Limb (tissue), 2 donors: ENCODE measurements around the gene BUD31.
"Not testable (repeated sequence)": the region's sequence is repeated elsewhere in the genome, so short reads cannot be mapped to it uniquely, and the experiment has no call there.

Source experiments
- DNase-seq, 2 donors: peaks; one replicate each; pipeline ENCODE4 v3.0.0-alpha.2; 2016; ENCODE audit errors: extremely low spot score in 2 of 2

The BUD31 gene

DNA sequence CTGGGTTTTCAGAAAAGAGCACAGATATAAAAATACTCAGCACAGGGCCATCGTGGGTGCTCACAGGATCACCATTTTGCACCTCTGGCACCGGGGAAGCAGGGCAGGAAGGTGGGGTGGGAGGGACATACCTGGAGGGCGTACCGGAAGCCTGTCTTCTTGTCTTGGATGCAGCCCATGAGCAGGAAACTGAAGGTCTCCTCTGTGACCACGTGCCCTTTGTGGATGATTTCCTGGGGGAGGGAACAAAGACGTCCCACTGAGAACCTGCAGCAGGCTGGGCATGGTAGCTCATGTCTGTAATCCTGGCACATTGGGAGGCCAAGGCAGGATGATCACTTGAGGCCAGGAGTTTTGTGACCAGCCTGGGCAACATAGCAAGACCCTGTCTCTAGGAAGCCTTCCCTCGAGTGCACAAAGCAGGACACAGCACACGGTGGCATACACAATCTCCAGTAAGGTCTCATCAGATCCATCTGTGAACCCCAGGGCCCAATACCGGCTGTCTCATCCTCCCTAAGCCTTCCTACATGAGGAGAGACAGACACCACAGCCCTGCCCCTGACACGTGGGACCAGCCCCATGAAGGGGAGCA lies 20.3 kb downstream of the BUD31 start:
- DNase-seq, result no peak

DNA sequence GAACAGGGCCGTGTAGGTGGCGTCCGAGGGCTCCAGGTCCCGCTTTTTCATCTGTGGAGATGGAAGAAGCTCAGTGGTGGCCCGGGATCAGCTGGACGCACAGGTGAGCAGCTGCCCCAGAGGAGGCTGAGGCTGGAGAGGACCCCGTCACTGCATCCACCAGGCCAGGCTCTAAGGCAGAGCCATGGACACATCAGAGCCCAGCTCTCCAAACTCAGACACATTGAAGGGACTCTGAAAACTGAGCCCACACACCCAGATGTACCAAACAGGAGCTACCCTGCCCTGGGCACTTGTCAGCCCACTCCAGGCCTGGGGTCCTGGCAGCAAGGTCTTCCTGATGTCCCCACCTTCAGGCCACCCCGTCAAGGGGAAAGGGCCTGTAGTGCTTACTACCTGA lies 21.0 kb downstream of the BUD31 start:
- DNase-seq, result no peak

DNA sequence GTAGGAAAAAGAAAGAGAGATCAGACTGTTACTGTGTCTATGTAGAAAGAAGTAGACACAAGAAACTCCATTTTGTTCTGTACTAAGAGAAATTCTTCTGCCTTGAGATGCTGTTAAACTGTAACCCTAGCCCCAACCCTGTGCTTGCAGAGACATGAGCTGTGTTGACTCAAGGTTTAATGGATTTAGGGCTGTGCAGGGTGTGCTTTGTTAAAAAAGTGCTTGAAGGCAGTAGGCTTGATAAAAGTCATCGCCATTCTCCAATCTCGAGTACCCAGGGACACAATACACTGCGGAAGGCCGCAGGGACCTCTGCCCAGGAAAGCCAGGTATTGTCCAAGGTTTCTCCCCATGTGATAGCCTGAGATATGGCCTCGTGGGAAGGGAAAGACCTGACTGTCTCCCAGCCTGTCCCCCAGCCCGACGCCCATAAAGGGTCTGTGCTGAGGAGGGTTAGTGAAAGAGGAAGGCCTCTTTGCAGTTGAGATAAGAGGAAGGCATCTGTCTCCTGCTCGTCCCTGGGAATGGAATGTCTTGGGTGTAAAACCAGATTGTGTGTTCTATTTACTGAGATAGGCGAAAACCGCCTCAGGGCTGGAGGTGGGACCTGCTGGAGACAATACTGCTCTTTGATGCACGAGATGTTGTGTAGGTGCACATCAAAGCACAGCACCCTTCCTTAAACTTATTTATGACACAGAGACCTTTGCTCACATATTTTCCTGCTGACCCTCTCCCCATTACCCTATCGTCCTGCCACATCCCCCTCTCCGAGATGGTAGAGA lies 23.2 kb downstream of the BUD31 start:
- not testable (repeated sequence) for DNase-seq

DNA sequence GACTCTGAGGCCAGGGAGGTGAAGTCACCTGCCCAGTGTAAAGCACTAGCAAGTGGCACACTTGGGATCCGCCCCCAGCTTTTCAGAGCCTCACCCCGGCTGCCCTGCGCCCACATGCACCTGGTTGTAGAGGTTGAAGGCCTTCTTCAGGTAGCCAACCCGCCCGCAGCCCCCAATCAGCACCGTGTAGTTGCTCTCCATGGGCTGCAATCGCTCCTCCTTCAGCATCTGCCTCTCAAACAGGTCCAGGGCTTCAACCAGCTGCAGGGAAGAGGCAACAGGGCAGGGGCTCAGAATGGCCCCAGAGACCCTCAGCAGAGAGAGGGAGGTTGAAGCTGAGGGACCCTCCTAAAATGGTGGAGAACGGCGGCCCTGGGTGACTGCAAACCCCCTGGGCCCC lies 24.4 kb downstream of the BUD31 start:
- DNase-seq, result no peak

DNA sequence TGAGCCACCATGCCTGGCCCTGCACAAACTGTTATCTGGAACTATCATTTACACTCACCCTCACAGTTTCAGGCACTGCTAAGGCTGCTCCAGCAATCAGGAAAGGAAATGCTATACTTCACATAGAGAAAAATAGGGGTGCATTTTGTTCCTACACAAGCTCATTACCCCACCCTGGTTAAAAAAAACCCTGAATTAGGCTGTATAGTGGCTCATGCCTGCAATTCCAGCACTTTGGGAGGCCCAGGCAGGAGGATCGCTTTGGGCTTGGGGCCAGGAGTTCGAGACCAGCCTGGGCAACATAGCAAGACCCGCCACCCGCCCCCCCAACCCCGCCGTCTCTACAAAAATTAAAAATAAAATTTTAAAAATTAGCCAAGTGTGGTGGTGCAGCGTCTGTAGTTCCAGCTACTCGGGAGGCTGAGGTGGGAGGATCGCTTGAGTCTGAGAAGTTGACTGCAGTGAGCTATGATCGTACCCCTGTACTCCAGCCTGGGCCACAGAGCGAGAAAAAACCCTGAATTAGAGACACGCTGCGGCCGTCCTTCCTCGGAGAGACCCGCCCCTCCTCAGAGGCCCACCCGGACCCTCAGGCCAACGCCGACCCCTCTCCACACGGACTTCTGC lies 29.3 kb downstream of the BUD31 start:
- no peak for DNase-seq

DNA sequence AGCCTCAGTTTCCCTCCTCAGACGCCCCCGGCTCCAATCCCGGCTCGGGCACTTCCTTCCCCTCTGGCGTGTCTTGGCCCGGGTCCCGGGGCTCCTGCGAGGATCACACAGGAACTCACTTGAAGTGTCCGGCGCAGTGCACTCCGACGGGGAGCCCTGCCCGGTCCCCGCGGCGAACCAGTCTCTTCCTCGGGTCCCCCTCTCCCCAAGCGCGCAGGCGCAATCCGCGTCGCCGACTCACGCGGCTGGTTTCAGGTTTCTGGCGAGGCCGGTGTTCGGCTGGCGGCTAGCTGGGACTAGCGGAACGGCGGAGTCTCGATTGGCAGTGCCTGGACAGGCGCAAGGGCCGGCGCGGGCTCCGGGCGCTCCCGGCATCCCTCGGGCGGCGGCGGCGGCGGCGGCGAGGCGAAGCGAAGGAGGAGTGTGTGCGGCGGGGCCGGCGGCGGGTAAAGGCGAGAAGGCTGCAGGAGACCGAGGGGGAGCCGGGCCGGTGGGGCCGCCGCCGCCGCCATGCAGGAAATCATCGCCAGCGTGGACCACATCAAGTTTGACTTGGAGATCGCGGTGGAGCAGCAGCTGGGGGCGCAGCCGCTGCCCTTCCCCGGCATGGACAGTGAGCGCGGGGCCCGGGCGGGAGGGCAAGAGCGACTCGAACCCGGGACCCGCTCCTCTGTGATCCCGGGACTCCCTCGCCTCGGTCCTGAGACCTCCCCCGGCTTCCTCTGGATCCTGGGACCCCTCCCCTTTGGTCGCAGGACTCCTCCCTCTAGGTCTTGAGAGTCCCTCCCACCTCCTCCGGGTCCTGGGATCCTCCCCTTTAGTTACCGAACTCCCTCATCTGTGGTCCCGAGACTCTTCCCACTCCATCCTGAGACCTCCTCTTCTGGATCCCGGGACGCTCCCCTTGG lies 30.1 kb downstream of the BUD31 start, which contains the start of the genes CPSF4 and PTCD1:
Gene CPSF4 (plus strand): TSS at position 371 of the 908 bp plus-strand sequence. CDS start 140 bp downstream, at position 511.
Gene PTCD1 (minus strand): TSS at position 226 of the 908 bp plus-strand sequence. CDS start 3,556 bp downstream, outside the sequence.
- peak; percentile 94 to 96 for DNase-seq

DNA sequence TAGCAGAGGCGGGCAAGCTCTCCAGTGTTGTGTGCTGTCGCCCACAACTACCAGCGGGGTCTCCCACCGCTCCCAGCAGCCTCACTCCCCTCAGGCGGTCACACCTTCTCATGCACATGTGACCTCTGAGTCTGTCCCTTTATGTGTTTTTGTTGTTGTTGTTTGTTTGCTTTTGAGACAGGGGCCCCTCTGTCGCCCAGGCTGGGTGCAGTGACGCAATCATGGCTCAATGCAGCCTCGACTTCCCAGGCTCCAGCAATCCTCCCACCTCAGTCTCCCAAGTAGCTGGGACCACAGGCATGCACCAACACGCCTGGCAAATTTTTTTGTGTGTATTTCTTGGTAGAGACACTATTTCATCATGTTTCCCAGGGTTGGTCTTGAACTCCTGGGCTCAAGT lies 31.4 kb downstream of the BUD31 start:
- DNase-seq, result no peak

DNA sequence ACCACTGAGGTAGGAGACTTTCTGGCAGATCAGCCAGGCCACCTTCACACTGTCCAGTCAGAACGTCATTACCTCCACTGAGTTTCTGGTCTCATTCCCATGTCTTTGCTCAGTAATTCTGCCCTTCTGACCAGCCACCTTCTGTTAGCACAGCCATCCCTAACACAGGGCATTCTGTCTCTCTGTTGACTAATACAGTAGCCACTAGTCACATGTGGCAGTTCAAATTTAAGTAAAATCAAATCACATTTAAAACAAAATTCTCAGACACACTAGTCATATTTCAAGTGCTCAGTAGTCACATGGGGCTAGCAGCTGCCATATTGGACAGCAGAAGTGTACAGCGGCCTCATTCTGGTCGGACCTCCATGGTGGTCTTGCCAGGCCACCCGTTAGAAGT lies 37.3 kb downstream of the BUD31 start:
- DNase-seq, result no peak

DNA sequence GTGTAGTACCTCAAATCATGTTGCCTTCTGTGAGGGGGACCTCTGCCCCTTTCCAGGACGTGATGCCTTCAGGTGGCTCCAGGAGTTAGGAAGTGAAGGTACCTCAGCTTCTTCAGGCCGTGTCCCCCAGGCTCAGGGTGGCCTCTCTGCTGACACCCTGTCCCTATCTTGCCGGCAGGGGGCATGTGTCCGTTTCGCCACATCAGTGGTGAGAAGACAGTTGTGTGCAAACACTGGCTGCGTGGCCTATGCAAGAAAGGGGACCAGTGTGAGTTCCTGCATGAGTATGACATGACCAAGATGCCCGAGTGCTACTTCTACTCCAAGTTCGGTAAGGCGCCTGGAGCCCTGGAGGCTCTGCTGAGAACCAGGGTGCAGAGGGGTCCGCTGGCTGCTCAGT lies 39.2 kb downstream of the BUD31 start:
- DNase-seq, result no peak

DNA sequence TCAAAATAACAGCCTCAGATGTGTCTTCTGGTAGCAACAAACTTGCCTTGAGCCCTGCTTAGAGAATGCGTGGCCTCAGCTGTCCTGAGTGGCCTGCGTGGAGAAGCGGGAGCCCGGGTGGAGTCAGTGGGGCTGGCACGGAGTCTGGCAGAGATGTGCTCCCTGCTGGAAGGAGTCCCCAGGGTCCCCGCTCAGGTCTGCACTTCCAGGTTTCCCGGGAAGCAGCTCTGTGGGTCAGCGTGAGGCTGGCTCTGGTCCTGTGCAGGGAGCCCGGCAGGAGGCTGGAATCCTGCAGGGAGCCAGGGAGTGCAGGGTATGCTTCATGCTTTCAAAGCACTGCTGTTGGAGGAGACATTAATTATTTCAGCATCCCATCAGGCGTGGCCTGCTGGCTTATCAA lies 40.1 kb downstream of the BUD31 start:
- no peak for DNase-seq

DNA sequence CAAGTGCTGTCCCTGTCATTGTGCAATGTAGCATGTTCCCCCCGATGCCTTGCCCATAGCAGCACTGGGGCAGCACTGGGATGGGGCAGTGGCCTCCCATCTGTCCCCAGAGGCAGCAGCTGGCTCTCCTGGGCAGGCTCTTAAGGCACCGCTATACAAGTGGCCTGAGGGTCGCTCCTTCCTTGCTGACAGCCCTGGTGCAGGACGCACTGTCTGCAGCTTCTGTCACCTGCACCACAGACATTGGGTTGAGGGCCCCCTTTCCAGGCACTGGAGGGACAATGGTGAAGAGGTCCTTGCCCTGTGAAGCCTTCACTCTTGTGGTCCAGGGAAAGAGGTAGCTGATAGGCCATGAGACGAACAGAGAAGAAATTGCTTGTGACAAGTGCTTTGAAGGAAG lies 40.6 kb downstream of the BUD31 start:
- no peak for DNase-seq

DNA sequence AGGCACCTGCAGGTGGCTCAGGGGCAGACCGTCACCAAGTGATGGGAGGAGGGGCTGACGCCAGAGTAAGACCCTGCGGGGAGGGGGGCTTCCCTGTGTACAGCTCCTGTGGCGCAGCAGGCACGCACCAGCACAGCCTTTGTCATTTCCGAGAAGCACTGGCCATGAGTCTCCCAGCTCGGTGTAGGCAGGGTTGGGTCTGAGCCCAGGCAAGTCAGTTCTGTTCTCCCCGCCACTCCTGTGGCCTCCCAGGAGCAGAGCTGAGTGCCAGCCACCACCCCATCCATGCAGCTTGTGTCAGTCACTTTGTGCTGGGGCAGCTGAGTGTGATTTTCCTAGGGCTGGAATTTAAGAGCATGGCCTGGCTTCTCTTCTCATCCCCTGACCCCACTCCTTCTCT lies 43.2 kb downstream of the BUD31 start:
- no peak for DNase-seq

DNA sequence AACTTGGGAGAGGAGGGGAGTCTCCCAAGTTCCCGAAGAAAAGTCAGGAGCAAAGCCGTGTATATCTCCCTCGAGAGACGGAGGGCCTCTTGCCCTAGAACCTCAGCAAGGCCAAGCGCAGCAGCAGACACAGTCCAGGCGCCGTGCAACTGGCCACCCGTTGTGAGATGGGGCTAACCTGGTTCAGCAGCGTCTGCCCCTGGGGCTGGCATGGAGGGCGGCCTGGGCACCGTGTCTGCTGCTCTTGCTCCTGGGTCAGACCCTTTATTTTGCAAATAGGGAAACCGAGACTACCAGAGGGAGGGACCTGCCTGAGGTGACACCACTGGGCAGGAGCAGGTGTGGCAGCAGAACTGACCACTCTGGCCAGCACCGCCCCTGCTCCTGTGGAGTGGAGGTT lies 43.8 kb downstream of the BUD31 start:
- DNase-seq, result no peak

DNA sequence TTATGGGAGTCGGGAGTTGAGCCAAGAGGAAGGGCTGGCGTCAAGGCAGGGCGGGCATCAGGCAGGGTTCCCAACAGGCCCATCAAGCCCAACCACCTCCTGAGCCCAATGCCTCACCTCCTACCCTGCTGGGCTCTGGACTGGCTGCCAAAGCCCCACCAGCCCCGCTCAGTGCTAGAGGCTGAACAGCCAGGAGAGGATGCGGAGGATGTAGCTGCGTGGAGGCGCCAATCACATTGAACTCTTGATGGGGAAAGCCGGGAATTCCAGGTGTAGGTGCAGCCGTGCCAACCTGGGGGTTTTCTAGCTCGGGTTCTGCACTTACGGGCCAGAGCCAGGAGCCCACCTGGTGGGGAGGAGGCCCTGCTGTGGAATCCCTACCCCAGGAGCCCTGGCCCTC lies 44.3 kb downstream of the BUD31 start:
- no peak for DNase-seq

DNA sequence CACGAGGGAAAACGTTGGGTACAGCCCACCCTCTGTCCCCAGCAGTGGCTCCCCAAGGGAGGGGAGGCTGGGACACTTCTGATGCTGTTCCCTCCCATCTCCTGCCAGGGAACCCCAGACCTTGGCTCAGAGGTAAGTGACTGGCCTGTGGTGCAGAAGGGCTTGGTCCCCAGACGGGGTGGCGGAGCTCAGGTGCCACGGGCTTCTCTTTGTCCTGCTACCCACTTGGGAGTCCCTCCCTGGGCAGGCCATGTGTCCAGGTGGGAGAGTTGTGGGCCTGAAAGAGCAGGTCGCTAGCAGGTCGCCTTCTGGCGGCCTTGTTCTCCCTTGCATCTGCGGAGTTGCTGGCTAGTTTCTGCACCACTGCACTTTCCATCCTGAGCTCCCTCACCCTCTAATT lies 47.1 kb downstream of the BUD31 start:
- no peak for DNase-seq

DNA sequence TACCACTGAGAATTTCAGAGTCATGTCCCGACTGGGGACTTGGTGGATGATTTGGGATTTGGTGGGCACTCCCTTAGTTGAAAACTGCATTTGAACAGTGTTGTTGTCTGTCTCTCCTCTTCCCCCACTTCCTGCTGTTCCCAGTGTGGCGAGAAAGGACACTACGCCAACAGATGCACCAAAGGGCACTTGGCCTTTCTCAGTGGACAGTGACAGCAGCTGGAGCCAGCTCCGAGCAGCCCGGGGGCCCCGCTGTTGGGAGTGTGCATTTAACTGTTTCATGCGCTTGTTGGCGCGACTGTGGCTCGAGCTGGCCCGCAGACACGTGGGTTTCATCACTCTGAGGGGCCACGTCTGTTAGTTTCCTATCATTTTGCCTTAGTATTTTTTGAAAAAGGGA lies 47.5 kb downstream of the BUD31 start:
- DNase-seq, result no peak

DNA sequence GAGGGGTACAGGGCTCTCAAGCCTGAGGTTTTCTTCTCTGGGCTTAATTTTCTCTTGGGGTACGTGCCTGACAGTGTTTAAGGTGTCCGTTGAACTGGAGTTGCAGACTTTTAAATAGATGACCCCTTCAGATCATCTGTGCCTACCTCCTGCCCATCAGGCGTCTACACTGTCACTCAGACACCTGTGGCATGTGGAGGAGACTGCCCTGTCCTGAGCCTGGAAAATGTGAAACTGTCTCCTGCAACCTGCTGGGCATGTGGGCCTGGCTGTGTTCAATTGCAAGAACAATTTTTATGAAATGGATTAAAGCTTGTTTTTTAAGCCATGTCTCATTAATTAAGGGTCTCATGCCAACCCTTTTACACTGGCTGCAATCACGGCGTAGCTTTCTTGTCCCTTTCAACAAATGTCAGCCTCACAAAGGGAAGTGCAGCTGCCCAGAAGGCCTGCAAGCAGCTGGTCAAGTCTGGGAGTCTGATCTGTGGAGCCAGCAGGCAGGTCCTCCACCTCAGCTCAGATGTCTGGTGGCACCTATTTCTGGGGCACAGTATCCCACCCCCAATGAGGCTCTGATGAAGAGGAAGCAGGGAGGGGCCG lies 48.4 kb downstream of the BUD31 start:
- no peak for DNase-seq

DNA sequence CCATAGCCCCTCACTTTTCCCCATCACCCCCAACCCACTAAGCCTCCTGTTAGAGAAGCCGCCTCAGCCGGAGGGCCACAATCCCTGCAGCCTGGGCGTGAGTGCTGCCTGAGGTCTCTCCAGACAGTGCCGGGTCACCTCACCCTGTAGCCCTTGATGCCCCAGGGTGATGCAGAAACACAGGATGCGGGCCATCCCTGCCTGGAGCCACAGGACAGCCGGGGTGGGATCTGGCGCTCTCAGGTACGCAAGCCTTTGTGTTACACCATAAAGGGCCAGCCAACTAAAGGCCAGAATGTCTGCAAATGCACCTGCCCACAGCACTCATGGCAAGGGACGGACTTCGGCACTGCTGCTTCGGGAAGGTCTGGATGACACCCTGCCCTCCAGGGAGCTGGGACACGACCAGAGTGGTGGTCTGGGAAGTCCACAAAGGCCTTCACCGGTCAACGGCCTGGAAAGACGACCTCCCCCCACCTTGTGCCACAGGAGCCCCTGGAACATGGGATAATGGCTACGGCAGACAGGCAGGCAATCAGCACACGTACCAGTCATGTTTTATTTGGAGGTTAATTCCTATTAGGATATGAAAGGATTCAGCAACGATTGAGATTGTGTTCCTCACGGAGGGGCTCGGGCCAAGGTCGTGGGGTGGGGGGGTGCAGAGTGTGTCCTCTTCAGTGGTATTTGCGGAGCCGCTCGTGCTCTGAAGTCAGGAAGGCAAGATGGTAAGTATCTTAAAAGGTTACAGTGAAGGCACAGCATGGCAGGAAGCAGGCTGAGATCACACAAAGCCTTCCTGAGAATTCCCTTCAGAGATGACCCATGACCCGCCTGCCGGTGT lies 49.1 kb downstream of the BUD31 start:
- no peak for DNase-seq

DNA sequence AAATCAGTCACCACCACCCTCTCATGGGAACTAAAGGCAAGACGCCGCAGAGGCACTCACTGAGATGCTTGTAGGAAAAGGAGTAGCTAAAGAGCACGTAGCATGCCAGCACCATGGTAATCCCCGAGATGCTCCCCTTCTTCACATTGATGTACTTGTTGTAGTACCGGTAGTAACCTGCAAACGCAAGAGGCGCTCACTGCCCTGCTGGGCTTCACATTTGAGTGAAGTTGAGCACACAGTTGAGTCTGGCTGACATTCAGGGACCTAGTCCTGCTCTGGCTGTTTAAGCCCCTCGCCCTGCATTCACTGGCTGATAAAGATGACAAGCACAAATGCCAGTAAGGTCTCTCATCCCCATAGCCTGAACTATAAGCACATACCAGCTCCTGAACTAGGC lies 50.3 kb downstream of the BUD31 start:
- DNase-seq, result no peak

DNA sequence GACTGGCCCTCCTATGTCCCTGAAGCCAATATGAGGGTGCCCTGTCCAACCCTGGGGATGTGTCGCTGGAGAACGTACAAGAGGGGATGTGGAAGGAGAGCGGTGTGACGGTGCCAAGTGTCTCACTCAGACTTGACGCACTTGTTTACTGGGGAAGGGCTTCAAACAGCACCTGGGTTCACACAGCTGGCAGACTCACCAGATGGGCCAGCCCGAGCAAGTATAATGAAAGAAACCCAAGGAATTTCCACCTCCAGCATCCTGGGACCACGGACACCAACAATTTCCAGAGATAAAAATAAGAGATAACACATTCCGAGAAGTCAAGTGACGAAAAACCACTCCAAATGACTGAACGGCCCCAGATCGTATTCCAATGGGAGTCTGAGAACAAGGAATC lies 51.9 kb downstream of the BUD31 start:
- DNase-seq, result no peak
